SW 1271 (cell line): Measurements from ENCODE around the gene CRCP.
"Not testable (repeated sequence)": the region's sequence is repeated elsewhere in the genome, so short reads cannot be mapped to it uniquely, and the experiment has no call there.

Experiments
- DNase-seq, 2 experiments: peaks; one replicate each; lab custom pipeline; 2025; lab: John Stamatoyannopoulos, UW

CRCP gene

GRCh38 chr7:66108410-66108809 lies 6.2 kb upstream of the CRCP start:
- not testable (repeated sequence) for DNase-seq

- DNase-seq = peak; percentile 52 to 72
These were observed 3.8 kb upstream of the CRCP start for GRCh38 chr7:66110856-66111255.

- not testable (repeated sequence) for DNase-seq
These were observed 2.2 kb downstream of the CRCP start for GRCh38 chr7:66116680-66117420.

GRCh38 chr7:66118603-66119002 lies 4.0 kb downstream of the CRCP start:
- no peak for DNase-seq

- no peak for DNase-seq
These were observed 4.7 kb downstream of the CRCP start for GRCh38 chr7:66119245-66119850.

- DNase-seq = no peak
These were observed 8.5 kb downstream of the CRCP start for GRCh38 chr7:66123175-66123528.

GRCh38 chr7:66124569-66124861 lies 9.9 kb downstream of the CRCP start:
- DNase-seq = not testable (repeated sequence)

GRCh38 chr7:66125052-66125694 lies 10.5 kb downstream of the CRCP start:
- no peak for DNase-seq

GRCh38 chr7:66125781-66126352 lies 11.2 kb downstream of the CRCP start:
- not testable (repeated sequence) for DNase-seq

GRCh38 chr7:66127172-66127571 lies 12.5 kb downstream of the CRCP start:
- not testable (repeated sequence) for DNase-seq

GRCh38 chr7:66138994-66139752 lies 24.5 kb downstream of the CRCP start:
- no peak for DNase-seq

- peak in 1 of 2 experiments; percentile 22 for DNase-seq
These were observed 26.3 kb downstream of the CRCP start for GRCh38 chr7:66140924-66141323.

- no peak for DNase-seq
These were observed 27.7 kb downstream of the CRCP start for GRCh38 chr7:66142334-66142733.

GRCh38 chr7:66142996-66143395 lies 28.3 kb downstream of the CRCP start:
- DNase-seq = no peak

- no peak for DNase-seq
These were observed 29.3 kb downstream of the CRCP start for GRCh38 chr7:66143876-66144332.

- DNase-seq = no peak
These were observed 30.9 kb downstream of the CRCP start for GRCh38 chr7:66145400-66146104.

GRCh38 chr7:66146701-66147100 lies 32.1 kb downstream of the CRCP start:
- no peak for DNase-seq

- DNase-seq = not testable (repeated sequence)
These were observed 33.0 kb downstream of the CRCP start for GRCh38 chr7:66147657-66148056.

GRCh38 chr7:66150471-66150870 lies 35.8 kb downstream of the CRCP start:
- DNase-seq = no peak

- DNase-seq = no peak
These were observed 37.9 kb downstream of the CRCP start for GRCh38 chr7:66152371-66153191.

- DNase-seq = no peak
These were observed 39.0 kb downstream of the CRCP start for GRCh38 chr7:66153691-66154090.
